Central memory CD4-positive, alpha-beta T cell (primary cell): Measurements from ENCODE around the gene ERC2.
"Not testable (repeated sequence)": the region's sequence is repeated elsewhere in the genome, so short reads cannot be mapped to it uniquely, and the experiment has no call there.

Experiments
- DNase-seq: peaks from one replicate; pipeline ENCODE4 v3.0.0; 2022

ERC2 gene

GRCh38 chr3:55868347-55868746, 599.9 kb downstream of the ERC2 start:
- no peak for DNase-seq

DNA sequence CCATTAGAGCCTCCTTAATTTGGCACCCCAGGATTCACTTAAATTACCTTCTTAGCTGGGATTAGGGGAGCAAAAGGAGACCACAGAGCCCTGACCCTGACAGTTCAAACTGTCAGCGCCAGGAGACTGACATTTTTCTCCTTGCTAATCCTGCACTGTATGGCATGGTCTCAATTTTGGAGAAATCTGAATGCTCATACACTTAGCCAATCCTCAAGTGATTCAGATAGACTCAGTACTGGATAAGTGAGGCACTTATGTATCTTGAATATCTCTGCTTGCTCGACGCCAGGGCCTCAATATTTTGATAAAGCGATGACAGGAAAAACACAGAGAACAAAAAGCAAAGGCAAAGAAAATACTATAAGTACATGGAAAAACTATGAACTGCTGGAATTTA, 605.2 kb downstream of the ERC2 start:
- DNase-seq, result no peak

DNA sequence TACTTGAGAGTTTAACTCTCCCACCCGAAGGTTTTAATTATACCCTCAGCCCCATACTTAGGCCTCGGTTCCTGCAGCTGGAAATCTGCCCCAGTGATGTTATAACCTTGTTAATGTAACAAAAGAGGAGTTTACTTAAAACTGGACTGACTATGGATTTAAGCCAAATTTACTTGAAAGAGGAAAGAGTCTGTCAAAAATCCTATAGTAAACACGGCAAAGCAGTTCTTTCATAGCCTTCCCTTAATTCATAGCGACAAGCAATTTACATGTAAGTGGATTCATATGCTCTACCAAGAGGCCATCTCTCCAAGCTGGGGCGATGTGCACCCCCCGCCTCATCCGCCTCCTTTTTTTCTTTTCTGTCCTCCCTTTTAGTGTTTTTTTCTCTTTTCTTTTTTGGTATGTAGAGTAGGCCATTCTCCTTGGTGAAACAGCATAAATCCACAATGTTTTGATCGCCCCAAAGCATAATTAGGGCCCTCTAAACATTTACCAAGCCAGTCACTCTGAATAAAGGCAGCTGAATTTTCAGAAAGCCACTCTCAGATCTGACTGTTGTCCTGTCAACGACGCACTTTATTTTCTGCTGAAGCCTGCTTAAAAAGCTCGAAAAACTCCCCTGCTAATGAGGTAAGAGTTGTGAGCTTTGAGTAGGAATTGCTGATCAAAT, 608.1 kb downstream of the ERC2 start:
- no peak for DNase-seq

- no peak for DNase-seq
Measured at GRCh38 chr3:55859305-55859704, 609.0 kb downstream of the ERC2 start.

- DNase-seq, result no peak
Measured at GRCh38 chr3:55858727-55859126, 609.5 kb downstream of the ERC2 start.

DNA sequence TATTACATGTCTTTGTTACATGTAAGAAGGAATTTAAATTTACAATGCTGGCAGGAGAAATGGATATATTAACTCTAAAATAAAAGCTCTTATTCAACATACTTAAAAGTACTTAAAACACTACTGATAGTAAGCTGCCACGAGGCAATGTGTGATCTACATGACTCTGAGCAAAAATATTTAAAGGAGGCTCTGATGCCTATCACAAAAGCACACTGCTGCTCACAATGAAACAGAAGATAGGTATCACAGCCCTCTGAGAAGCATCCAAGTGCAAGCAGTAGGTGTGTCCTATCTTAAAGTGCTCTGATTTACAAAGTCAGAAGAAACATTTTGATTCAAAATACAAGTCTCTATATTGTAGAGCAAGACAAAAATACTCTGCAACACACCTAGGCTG, 610.0 kb downstream of the ERC2 start:
- DNase-seq, result no peak

GRCh38 chr3:55857633-55858032, 610.6 kb downstream of the ERC2 start:
- DNase-seq, result no peak

DNA sequence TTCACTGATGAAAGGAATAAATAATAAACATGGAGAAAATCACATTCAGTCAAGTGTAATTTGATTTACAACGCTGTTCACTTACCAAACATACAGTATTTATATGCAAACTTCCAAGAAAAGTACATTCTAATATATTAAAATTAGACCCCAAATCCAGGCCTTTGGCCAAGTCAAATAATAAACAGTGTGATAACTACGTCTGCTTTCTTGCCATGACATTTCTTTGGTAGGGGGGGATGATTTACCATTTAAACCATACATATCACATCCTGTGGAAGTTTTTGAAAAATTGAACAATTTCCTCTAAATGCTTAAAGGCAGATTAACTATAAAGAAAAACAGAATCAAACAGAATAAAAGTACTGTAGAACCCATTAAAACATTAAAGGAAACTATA, 613.0 kb downstream of the ERC2 start:
- DNase-seq, result no peak

GRCh38 chr3:55854494-55854893, 613.8 kb downstream of the ERC2 start:
- DNase-seq, result no peak

DNA sequence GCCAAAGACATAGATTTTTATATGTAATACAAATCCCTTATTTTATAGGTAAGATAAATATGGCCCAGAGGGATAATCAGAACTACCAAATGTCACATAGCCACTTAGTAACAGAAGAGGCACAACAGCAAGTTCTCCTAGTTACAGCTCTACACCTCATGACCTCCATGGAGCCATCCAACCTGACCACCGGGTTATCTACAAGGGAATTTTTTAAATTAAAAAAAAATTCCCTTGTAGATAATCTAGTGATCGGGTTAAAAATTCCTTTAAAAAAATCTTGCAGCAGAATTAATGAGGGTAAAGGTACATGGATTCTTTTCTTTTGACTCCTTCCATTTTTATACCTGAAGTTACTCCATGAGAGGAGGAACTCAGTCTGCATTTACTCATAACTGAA, 615.9 kb downstream of the ERC2 start:
- no peak for DNase-seq

DNA sequence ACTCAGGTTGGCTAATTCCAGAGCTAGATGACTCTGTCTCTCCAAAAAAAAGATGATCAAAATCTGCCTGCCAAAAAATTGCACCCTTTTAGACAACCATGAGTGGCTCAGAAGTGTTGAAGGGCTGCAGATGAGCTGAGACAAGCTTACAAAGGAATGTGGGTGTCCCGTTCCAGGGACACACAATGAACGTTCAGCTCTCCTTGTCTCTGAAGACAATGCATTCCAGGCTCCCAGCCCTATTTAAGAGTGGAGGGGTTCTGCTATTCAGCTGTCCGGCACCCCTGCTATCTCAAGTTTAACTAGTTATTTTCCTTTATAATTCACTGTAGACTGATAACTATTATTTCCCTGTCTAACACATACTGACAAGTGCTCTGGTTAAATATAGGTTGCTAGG, 626.1 kb downstream of the ERC2 start:
- DNase-seq, result no peak

DNA sequence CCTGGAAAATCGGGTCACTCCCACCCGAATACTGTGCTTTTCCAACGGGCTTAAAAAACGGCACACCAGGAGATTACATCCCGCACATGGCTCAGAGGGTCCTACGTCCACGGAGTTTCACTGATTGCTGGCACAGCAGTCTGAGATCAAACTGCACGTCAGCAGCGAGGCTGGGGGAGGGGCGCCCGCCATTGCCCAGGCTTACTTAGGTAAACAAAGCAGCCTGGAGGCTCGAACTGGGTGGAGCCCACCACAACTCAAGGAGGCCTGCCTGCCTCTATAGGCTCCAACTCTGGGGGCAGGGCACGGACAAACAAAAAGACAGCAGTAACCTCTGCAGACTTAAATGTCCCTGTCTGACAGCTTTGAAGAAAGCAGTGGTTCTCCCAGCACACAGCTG, 636.4 kb downstream of the ERC2 start:
- not testable (repeated sequence) for DNase-seq

DNA sequence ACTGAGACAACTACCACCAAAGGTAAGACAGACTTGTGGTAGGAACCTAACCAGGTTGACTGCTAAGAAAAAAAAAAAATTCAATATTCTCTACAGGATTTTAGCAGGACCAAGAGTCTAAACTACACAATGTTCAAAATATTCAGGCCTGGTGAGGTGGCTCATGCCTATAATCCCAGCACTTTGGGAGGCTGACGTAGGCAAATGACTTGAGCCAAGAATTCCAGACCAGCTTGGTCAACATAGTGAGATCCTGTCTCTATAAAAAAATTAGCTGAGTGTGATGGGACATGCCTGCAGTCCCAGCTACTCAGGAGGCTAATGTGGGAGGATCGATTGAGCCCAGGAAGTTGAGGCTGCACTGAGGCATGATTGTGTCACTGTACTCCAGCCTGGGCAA, 639.6 kb downstream of the ERC2 start:
- no peak for DNase-seq

DNA sequence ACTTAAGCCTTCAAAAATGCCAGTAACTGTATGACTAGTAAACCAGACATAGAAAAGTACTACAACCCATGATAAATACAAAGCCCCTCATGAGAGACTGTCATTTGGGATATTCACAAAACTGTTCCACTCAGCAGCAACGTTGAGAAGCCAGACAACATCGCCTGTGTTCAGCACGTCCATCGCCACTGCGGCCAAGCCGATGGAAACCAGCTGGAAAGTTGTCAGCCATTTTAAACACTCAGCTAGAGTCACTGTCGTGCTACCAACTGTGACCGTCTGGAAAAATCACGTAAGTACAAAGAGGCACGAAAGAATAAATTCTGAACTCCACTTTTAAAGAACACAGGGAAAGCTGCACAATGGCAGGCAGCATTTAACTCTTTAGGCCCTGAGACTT, 640.5 kb downstream of the ERC2 start:
- DNase-seq, result no peak

- no peak for DNase-seq
Measured at GRCh38 chr3:55826731-55827496, 641.4 kb downstream of the ERC2 start.

GRCh38 chr3:55826097-55826496, 642.2 kb downstream of the ERC2 start:
- no peak for DNase-seq

- no peak for DNase-seq
Measured at GRCh38 chr3:55824406-55824805, 643.9 kb downstream of the ERC2 start.

DNA sequence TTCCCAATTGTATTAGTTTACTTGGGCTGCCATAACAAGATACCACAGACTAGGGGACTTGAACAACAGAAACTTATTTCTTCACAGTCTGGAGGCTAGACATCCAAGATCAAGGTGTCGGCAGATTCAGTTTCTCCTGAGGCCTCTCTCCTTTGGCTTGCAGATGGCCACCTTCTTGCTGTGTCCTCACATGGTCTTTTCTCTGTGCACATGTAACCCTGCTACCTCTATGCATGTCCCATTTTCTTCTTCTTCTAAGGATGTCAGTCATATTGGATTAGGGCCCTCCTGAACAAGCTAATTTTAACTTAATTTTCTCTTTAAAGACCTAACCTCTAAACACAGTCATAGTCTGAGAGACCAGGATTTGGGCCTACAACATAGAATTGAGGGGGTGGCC, 644.4 kb downstream of the ERC2 start:
- DNase-seq, result no peak

DNA sequence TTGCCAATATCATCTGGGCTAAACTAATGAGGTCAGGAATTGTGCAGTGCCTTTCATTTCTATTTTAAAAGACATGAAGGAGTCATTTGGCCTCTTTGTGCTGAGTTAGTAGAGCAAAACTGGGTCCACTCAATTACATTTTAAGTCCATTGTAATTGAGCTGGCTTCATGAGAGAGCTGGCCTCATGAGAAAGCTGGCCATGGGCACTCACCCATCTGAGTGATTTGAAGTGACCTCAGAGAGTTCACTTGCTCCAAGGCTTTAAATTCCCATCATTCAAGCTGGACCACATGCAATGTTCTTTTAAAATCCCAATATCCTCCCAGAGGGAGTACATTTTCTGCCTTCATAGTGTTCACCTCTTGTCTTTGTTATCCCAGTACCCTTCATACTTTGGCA, 645.3 kb downstream of the ERC2 start:
- no peak for DNase-seq

DNA sequence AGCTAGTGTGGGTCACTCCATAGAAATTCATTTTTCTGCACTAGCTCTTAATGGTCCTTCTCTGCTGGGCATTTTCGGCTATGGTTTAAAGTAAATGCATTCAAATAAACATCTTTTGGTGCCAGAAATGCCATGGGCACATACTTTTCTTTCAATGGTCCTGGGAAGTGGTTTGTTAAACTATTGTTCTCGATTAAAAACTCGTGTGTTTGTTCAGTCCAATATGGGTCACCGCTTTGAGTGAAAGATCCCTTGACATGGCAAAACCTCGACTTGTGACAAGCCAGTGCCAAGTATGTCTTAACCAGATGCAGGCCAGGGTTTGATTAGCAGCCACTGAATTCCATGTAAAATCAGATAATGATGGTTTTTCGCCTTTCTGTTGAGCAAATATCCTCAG, 649.3 kb downstream of the ERC2 start:
- no peak for DNase-seq

GRCh38 chr3:55818485-55818884, 649.8 kb downstream of the ERC2 start:
- no peak for DNase-seq

- DNase-seq, result no peak
Measured at GRCh38 chr3:55816794-55817576, 651.3 kb downstream of the ERC2 start.

DNA sequence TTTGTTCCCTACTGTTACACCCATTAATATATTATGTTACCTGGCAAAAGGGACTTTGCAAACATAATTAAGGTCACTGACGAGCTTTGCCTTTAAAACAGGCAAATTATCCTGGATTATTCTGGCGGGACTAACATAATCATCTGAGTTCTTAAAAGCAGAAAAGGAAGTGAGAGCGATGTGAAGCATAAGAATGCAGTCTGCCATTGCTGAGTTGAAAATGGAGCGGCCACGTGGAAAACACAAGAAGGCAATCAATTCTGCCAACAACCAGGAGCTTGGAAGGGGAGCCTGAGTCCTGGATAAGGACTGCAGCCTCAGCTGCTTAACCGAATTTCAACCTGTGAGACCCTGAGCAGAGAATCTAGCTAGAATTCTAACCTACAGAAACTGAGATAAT, 653.0 kb downstream of the ERC2 start:
- no peak for DNase-seq
